GM21526 (cell line): ENCODE data around the gene WRNIP1.

Experiments
- ATAC-seq: cut with Tn5 transposase; IDR thresholded peaks from one replicate; pipeline ENCODE4 v1.9.1; 2021; ENCODE audit warnings: moderate library complexity; ENCODE audit not compliant: unreplicated experiment, low FRiP score

WRNIP1 gene

GRCh38 chr6:2802521-2803060 lies 37.4 kb downstream of the WRNIP1 start:
- ATAC-seq: no peak

- ATAC-seq: no peak
Measured at GRCh38 chr6:2803731-2804429, 38.7 kb downstream of the WRNIP1 start.

- no peak for ATAC-seq
Measured at GRCh38 chr6:2804516-2804915, 39.3 kb downstream of the WRNIP1 start.

GRCh38 chr6:2805031-2805430 lies 39.8 kb downstream of the WRNIP1 start:
- ATAC-seq: no peak

- no peak for ATAC-seq
Measured at GRCh38 chr6:2806644-2807043, 41.5 kb downstream of the WRNIP1 start.

- no peak for ATAC-seq
Measured at GRCh38 chr6:2807342-2808090, 42.3 kb downstream of the WRNIP1 start.

- ATAC-seq: no peak
Measured at GRCh38 chr6:2809015-2809414, 43.8 kb downstream of the WRNIP1 start.

- no peak for ATAC-seq
Measured at GRCh38 chr6:2810092-2810671, 45.0 kb downstream of the WRNIP1 start.

GRCh38 chr6:2812695-2813094 lies 47.5 kb downstream of the WRNIP1 start:
- ATAC-seq: no peak

- no peak for ATAC-seq
Measured at GRCh38 chr6:2816158-2816557, 51.0 kb downstream of the WRNIP1 start.

- ATAC-seq: no peak
Measured at GRCh38 chr6:2817903-2818443, 52.8 kb downstream of the WRNIP1 start.

GRCh38 chr6:2818593-2818992 lies 53.4 kb downstream of the WRNIP1 start:
- no peak for ATAC-seq

- no peak for ATAC-seq
Measured at GRCh38 chr6:2819115-2819514, 53.9 kb downstream of the WRNIP1 start.

- no peak for ATAC-seq
Measured at GRCh38 chr6:2819978-2820377, 54.8 kb downstream of the WRNIP1 start.

GRCh38 chr6:2820415-2820814 lies 55.2 kb downstream of the WRNIP1 start:
- ATAC-seq: no peak

GRCh38 chr6:2821554-2821953 lies 56.4 kb downstream of the WRNIP1 start:
- ATAC-seq: no peak

- no peak for ATAC-seq
Measured at GRCh38 chr6:2823104-2823850, 58.1 kb downstream of the WRNIP1 start.

- no peak for ATAC-seq
Measured at GRCh38 chr6:2826131-2826530, 60.9 kb downstream of the WRNIP1 start.

GRCh38 chr6:2827142-2827541 lies 61.9 kb downstream of the WRNIP1 start:
- no peak for ATAC-seq

GRCh38 chr6:2828629-2829028 lies 63.4 kb downstream of the WRNIP1 start:
- no peak for ATAC-seq

GRCh38 chr6:2829253-2829652 lies 64.1 kb downstream of the WRNIP1 start:
- ATAC-seq: no peak
